ENCODE data around the gene FCRL2. TPM values are rescaled to one million over a fixed set of nuclear protein-coding genes. Genes with fewer than 3 reads are reported as not detected.

Gene FCRL2
- total RNA-seq, result 4.0 TPM

- H3K4me1 ChIP-seq (ENCODE audit: insufficient read depth, low read length), result peaks cover 39% of the 10 kb centered on the region
- H3K4me3 ChIP-seq (ENCODE audit: low read length), result no peak within 1 kb of the TSS
- H3K9me3 ChIP-seq (ENCODE audit: low read depth, low read length), result no peaks in the 10 kb centered on the region
- no peaks in the 10 kb centered on the region for H3K27me3 ChIP-seq (ENCODE audit: insufficient read depth, low read length)
Measured at GRCh38 chr1:157776971-157777391, at the start of gene FCRL2. Gene FCRL2 (minus strand): TSS chr1:157777132. CDS start chr1:157777073, 59 bp downstream.

- Histone ChIP-seq H3K9me3 (ENCODE audit: low read depth, low read length) (no peaks in the 10 kb centered on the region), H3K27me3 (ENCODE audit: insufficient read depth, low read length) (no peaks in the 10 kb centered on the region), H3K4me1 (ENCODE audit: insufficient read depth, low read length) (peaks cover 14% of the 10 kb centered on the region), H3K4me3 (ENCODE audit: low read length) (no peak overlapping the region)
Measured at GRCh38 chr1:157820299-157820698, 43.4 kb upstream of the FCRL2 start.

- Histone ChIP-seq H3K27me3 (ENCODE audit: insufficient read depth, low read length) (no peaks in the 10 kb centered on the region), H3K9me3 (ENCODE audit: low read depth, low read length) (no peaks in the 10 kb centered on the region), H3K4me1 (ENCODE audit: insufficient read depth, low read length) (peaks cover 14% of the 10 kb centered on the region), H3K4me3 (ENCODE audit: low read length) (peak within 1 kb of the TSS; percentile 36)
Measured at GRCh38 chr1:157819896-157820295, 43.0 kb upstream of the FCRL2 start, which contains the start of gene FCRL1. Gene FCRL1 (minus strand): TSS chr1:157820120. CDS start chr1:157820037, 83 bp downstream.

- H3K9me3 ChIP-seq (ENCODE audit: low read depth, low read length), result peaks cover 2% of the 10 kb centered on the region
- H3K4me3 ChIP-seq (ENCODE audit: low read length), result peak overlapping the region; percentile 36
- peaks cover 14% of the 10 kb centered on the region for H3K4me1 ChIP-seq (ENCODE audit: insufficient read depth, low read length)
- H3K27me3 ChIP-seq (ENCODE audit: insufficient read depth, low read length), result no peaks in the 10 kb centered on the region
Measured at GRCh38 chr1:157819215-157819614, 42.3 kb upstream of the FCRL2 start.

GRCh38 chr1:157813269-157813668 lies 36.3 kb upstream of the FCRL2 start:
- Histone ChIP-seq H3K4me1 (ENCODE audit: insufficient read depth, low read length) (peaks cover 14% of the 10 kb centered on the region), H3K4me3 (ENCODE audit: low read length) (no peak overlapping the region), H3K9me3 (ENCODE audit: low read depth, low read length) (peaks cover 15% of the 10 kb centered on the region), H3K27me3 (ENCODE audit: insufficient read depth, low read length) (no peaks in the 10 kb centered on the region)

GRCh38 chr1:157806431-157807149 lies 29.7 kb upstream of the FCRL2 start:
- no peaks in the 10 kb centered on the region for H3K27me3 ChIP-seq (ENCODE audit: insufficient read depth, low read length)
- no peaks in the 10 kb centered on the region for H3K9me3 ChIP-seq (ENCODE audit: low read depth, low read length)
- H3K4me3 ChIP-seq (ENCODE audit: low read length), result no peak overlapping the region
- H3K4me1 ChIP-seq (ENCODE audit: insufficient read depth, low read length), result peaks cover 38% of the 10 kb centered on the region

- H3K27me3 ChIP-seq (ENCODE audit: insufficient read depth, low read length), result no peaks in the 10 kb centered on the region
- no peaks in the 10 kb centered on the region for H3K9me3 ChIP-seq (ENCODE audit: low read depth, low read length)
- no peak overlapping the region for H3K4me3 ChIP-seq (ENCODE audit: low read length)
- H3K4me1 ChIP-seq (ENCODE audit: insufficient read depth, low read length), result peaks cover 35% of the 10 kb centered on the region
Measured at GRCh38 chr1:157803851-157804250, 26.9 kb upstream of the FCRL2 start.

- no peaks in the 10 kb centered on the region for H3K27me3 ChIP-seq (ENCODE audit: insufficient read depth, low read length)
- H3K4me1 ChIP-seq (ENCODE audit: insufficient read depth, low read length), result peaks cover 25% of the 10 kb centered on the region
- no peak overlapping the region for H3K4me3 ChIP-seq (ENCODE audit: low read length)
- H3K9me3 ChIP-seq (ENCODE audit: low read depth, low read length), result no peaks in the 10 kb centered on the region
Measured at GRCh38 chr1:157799996-157800395, 23.1 kb upstream of the FCRL2 start.

- H3K9me3 ChIP-seq (ENCODE audit: low read depth, low read length), result peaks cover 15% of the 10 kb centered on the region
- H3K27me3 ChIP-seq (ENCODE audit: insufficient read depth, low read length), result no peaks in the 10 kb centered on the region
- H3K4me3 ChIP-seq (ENCODE audit: low read length), result no peak overlapping the region
- H3K4me1 ChIP-seq (ENCODE audit: insufficient read depth, low read length), result peaks cover 7% of the 10 kb centered on the region
Measured at GRCh38 chr1:157798211-157798610, 21.3 kb upstream of the FCRL2 start.

- H3K9me3 ChIP-seq (ENCODE audit: low read depth, low read length), result no peaks in the 10 kb centered on the region
- H3K4me1 ChIP-seq (ENCODE audit: insufficient read depth, low read length), result peaks cover 30% of the 10 kb centered on the region
- no peaks in the 10 kb centered on the region for H3K27me3 ChIP-seq (ENCODE audit: insufficient read depth, low read length)
- H3K4me3 ChIP-seq (ENCODE audit: low read length), result no peak overlapping the region
Measured at GRCh38 chr1:157785248-157785647, 8.3 kb upstream of the FCRL2 start.

GRCh38 chr1:157784801-157785200 lies 7.9 kb upstream of the FCRL2 start:
- H3K4me1 ChIP-seq (ENCODE audit: insufficient read depth, low read length), result peaks cover 30% of the 10 kb centered on the region
- H3K9me3 ChIP-seq (ENCODE audit: low read depth, low read length), result no peaks in the 10 kb centered on the region
- no peak overlapping the region for H3K4me3 ChIP-seq (ENCODE audit: low read length)
- no peaks in the 10 kb centered on the region for H3K27me3 ChIP-seq (ENCODE audit: insufficient read depth, low read length)

GRCh38 chr1:157782931-157783330 lies 6.0 kb upstream of the FCRL2 start:
- Histone ChIP-seq H3K4me1 (ENCODE audit: insufficient read depth, low read length) (peaks cover 30% of the 10 kb centered on the region), H3K4me3 (ENCODE audit: low read length) (no peak overlapping the region), H3K27me3 (ENCODE audit: insufficient read depth, low read length) (no peaks in the 10 kb centered on the region), H3K9me3 (ENCODE audit: low read depth, low read length) (no peaks in the 10 kb centered on the region)

- no peak overlapping the region for H3K4me3 ChIP-seq (ENCODE audit: low read length)
- peaks cover 39% of the 10 kb centered on the region for H3K4me1 ChIP-seq (ENCODE audit: insufficient read depth, low read length)
- no peaks in the 10 kb centered on the region for H3K27me3 ChIP-seq (ENCODE audit: insufficient read depth, low read length)
- no peaks in the 10 kb centered on the region for H3K9me3 ChIP-seq (ENCODE audit: low read depth, low read length)
Measured at GRCh38 chr1:157781048-157781447, 4.1 kb upstream of the FCRL2 start.

- Histone ChIP-seq H3K4me1 (ENCODE audit: insufficient read depth, low read length) (peaks cover 44% of the 10 kb centered on the region), H3K4me3 (ENCODE audit: low read length) (no peak overlapping the region)
Measured at GRCh38 chr1:157775101-157775870, 1.6 kb downstream of the FCRL2 start.

GRCh38 chr1:157774412-157774811 lies 2.5 kb downstream of the FCRL2 start:
- Histone ChIP-seq H3K9me3 (ENCODE audit: low read depth, low read length) (no peaks in the 10 kb centered on the region), H3K4me1 (ENCODE audit: insufficient read depth, low read length) (peaks cover 44% of the 10 kb centered on the region), H3K27me3 (ENCODE audit: insufficient read depth, low read length) (no peaks in the 10 kb centered on the region), H3K4me3 (ENCODE audit: low read length) (no peak overlapping the region)

More at GRCh38 chr1:157775101-157775870, 1.6 kb downstream of the FCRL2 start:
- H3K27me3 ChIP-seq (ENCODE audit: insufficient read depth, low read length), result no peaks in the 10 kb centered on the region
- H3K9me3 ChIP-seq (ENCODE audit: low read depth, low read length), result no peaks in the 10 kb centered on the region

Data from mononuclear cell (primary cell).